ENCODE data around the gene PHRF1.

GRCh38 chr11:609341-609811, 33.1 kb downstream of the PHRF1 start:
- no peak for TF ChIP-seq CTCF (IDR thresholded peaks at IDR 0.05; ENCODE audit: low read depth, low read length, missing input control)
- no peak for TF ChIP-seq ATF3 (IDR thresholded peaks at IDR 0.05)
- no peak for TF ChIP-seq YY1 (IDR thresholded peaks at IDR 0.05)
- TF ChIP-seq SP1 (IDR thresholded peaks at IDR 0.05) = no peak
- TF ChIP-seq REST (IDR thresholded peaks at IDR 0.05) = no peak
- no peak for TF ChIP-seq ZBTB33 (IDR thresholded peaks at IDR 0.05)
- TF ChIP-seq TAF1 (conservative IDR thresholded peaks at IDR 0.05) = no peak
- no peak for TF ChIP-seq HNF4A (conservative IDR thresholded peaks at IDR 0.05)
